Measurements from ENCODE around the gene ATP1B4. TPM values are rescaled to one million over a fixed set of nuclear protein-coding genes. Genes with fewer than 3 reads are reported as not detected.

The ATP1B4 gene
- total RNA-seq, 4 donors from 2014 or later, result 2.3 to 20.4 (median 4.7) TPM

GRCh38 chrX:120321520-120322281 lies 40.2 kb upstream of the ATP1B4 start:
- no peak overlapping the region for H3K27ac ChIP-seq
- no peaks in the 10 kb centered on the region for H3K27me3 ChIP-seq
- TF ChIP-seq CTCF (IDR thresholded peaks at IDR 0.05 in 4 of 5, conservative IDR thresholded peaks at IDR 0.05 in 1 of 5) (no peak), POLR2A (IDR thresholded peaks at IDR 0.05) (no peak)
- no peaks in the 10 kb centered on the region for H3K9me3 ChIP-seq
- no peak for DNase-seq
- in situ Hi-C loops (cut with MboI; ENCODE audit: low sequenced_read_pairs in 4 of 4) (no loop called here), intact Hi-C loops (cut with DNase I; ENCODE audit: low total_unique reads) (no loop called here)
- H3K4me1 ChIP-seq, result no peaks in the 10 kb centered on the region
- no peak overlapping the region for H3K4me3 ChIP-seq
- no peaks in the 10 kb centered on the region for H3K36me3 ChIP-seq
- ATAC-seq, result no peak

GRCh38 chrX:120331116-120331515 lies 30.8 kb upstream of the ATP1B4 start:
- Histone ChIP-seq H3K4me3 (no peak overlapping the region), H3K4me1 (no peaks in the 10 kb centered on the region), H3K9me3 (no peaks in the 10 kb centered on the region), H3K36me3 (no peaks in the 10 kb centered on the region), H3K27me3 (no peaks in the 10 kb centered on the region), H3K27ac (no peak overlapping the region)
- TF ChIP-seq CTCF (IDR thresholded peaks at IDR 0.05 in 4 of 5, conservative IDR thresholded peaks at IDR 0.05 in 1 of 5) (no peak), POLR2A (IDR thresholded peaks at IDR 0.05) (no peak)
- ATAC-seq, result no peak
- intact Hi-C loops (cut with DNase I; ENCODE audit: low total_unique reads), result no loop called here
- no peak for DNase-seq
- in situ Hi-C loops (cut with MboI; ENCODE audit: low sequenced_read_pairs in 4 of 4), result loop anchor here in 3 of 4 donors (10.0 kb wide), 1 partner anchor 144 kb away; no protein-coding TSS in a partner anchor

GRCh38 chrX:120332394-120332793 lies 29.5 kb upstream of the ATP1B4 start:
- Histone ChIP-seq H3K4me3 (no peak overlapping the region), H3K4me1 (no peaks in the 10 kb centered on the region), H3K27me3 (peaks cover 0 to 4% (median 0%) of the 10 kb centered on the region in 3 donors), H3K27ac (no peak overlapping the region), H3K9me3 (peaks cover 0 to 7% (median 0%) of the 10 kb centered on the region in 3 donors), H3K36me3 (no peaks in the 10 kb centered on the region)
- in situ Hi-C loops (cut with MboI; ENCODE audit: low sequenced_read_pairs in 4 of 4) (loop anchor here in 3 of 4 donors (10.0 kb wide), 1 partner anchor 142 kb away; no protein-coding TSS in a partner anchor), intact Hi-C loops (cut with DNase I; ENCODE audit: low total_unique reads) (no loop called here)
- ATAC-seq, result no peak
- TF ChIP-seq POLR2A (IDR thresholded peaks at IDR 0.05) (no peak), CTCF (IDR thresholded peaks at IDR 0.05 in 4 of 5, conservative IDR thresholded peaks at IDR 0.05 in 1 of 5) (no peak)
- DNase-seq, result no peak

GRCh38 chrX:120334151-120334550 lies 27.7 kb upstream of the ATP1B4 start:
- H3K36me3 ChIP-seq, result no peaks in the 10 kb centered on the region
- intact Hi-C loops (cut with DNase I; ENCODE audit: low total_unique reads) (loop anchor here (2.0 kb wide), 1 partner anchor 141 kb away; no protein-coding TSS in a partner anchor), in situ Hi-C loops (cut with MboI; ENCODE audit: low sequenced_read_pairs in 4 of 4) (loop anchor here in 3 of 4 donors (10.0 kb wide), 1 partner anchor 141 kb away; no protein-coding TSS in a partner anchor)
- H3K4me1 ChIP-seq, result no peaks in the 10 kb centered on the region
- H3K27ac ChIP-seq, result no peak overlapping the region
- no peak for TF ChIP-seq POLR2A (IDR thresholded peaks at IDR 0.05)
- peak in 1 of 5 experiments; percentile 43 for TF ChIP-seq CTCF (IDR thresholded peaks at IDR 0.05 in 4 of 5, conservative IDR thresholded peaks at IDR 0.05 in 1 of 5)
- peak in 1 of 2 donors; percentile 49 for ATAC-seq
- peaks cover 0 to 4% (median 0%) of the 10 kb centered on the region in 3 donors for H3K27me3 ChIP-seq
- no peak for DNase-seq
- H3K4me3 ChIP-seq, result no peak overlapping the region
- peaks cover 0 to 15% (median 0%) of the 10 kb centered on the region in 3 donors for H3K9me3 ChIP-seq

Measured in gastrocnemius medialis (tissue), 4 donors.